GM12864 (cell line): Measurements from ENCODE around the gene GLB1L2.

ENCODE experiments used
- DNase-seq: peaks from one replicate; pipeline ENCODE4 v3.0.0-alpha.2; 2011; ENCODE audit warnings: low read depth
- H3K4me3 ChIP-seq: 2 replicates; pipeline ENCODE4 v1.5.1; 2011; ENCODE audit warnings: mild to moderate bottlenecking, low read depth, low read length, control low read depth
- CTCF ChIP-seq: IDR thresholded peaks from 2 replicates; pipeline ENCODE4 v1.5.1; 2011; ENCODE audit warnings: low read depth, mild to moderate bottlenecking, moderate library complexity, low read length, control low read depth, inconsistent platforms; ENCODE audit errors: missing control alignments

The GLB1L2 gene

GRCh38 chr11:134380229-134380628 lies 48.4 kb downstream of the GLB1L2 start:
- DNase-seq = no peak
- no peak overlapping the region for H3K4me3 ChIP-seq
- no peak for TF ChIP-seq CTCF

DNA sequence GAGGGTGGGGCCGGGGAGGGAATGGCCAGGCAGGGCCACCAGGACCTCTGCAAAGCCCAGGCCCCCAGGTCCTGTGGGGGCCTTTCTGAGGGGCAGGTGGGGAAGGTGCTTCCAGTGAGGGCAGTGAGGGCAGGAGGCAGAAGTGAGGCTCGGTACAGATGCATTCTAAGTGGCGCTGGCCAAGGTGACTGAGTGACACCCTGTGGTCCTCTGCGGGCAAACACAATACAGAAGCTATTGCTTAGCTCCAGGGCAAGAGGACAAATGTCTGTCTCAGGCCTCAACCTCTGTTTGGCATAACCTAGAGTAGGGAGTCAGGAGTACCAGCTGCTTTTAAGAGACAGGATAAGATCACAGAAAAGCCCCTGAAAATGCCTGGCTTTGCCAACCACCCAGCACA lies 49.0 kb downstream of the GLB1L2 start:
- no peak for TF ChIP-seq CTCF
- DNase-seq = no peak

DNA sequence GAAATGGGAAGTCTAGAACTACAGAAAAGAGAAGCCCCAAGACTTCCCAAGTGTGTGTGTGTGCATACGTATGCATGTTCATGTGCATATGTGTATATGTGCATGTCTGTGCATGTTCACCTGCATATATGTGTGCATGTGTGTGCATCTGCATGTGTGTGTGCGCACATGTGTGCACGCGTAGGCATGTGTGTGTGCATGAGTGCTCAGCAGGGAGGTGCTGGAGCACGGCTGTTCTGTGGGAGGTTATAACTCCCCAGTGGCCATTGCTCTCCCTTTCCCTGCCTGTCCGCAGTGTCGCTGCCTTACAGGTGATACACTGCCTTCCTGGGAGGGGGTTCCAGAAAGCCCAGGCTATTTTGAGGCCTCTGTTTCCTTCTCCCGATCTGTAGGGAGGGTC lies 50.5 kb downstream of the GLB1L2 start:
- no peak overlapping the region for H3K4me3 ChIP-seq
- DNase-seq = no peak
- no peak for TF ChIP-seq CTCF

More for the DNA sequence above, 49.0 kb downstream of the GLB1L2 start:
- H3K4me3 ChIP-seq = no peak overlapping the region

GRCh38 chr11:134382830-134383229 lies 51.0 kb downstream of the GLB1L2 start:
- no peak for TF ChIP-seq CTCF
- H3K4me3 ChIP-seq = no peak overlapping the region
- no peak for DNase-seq

DNA sequence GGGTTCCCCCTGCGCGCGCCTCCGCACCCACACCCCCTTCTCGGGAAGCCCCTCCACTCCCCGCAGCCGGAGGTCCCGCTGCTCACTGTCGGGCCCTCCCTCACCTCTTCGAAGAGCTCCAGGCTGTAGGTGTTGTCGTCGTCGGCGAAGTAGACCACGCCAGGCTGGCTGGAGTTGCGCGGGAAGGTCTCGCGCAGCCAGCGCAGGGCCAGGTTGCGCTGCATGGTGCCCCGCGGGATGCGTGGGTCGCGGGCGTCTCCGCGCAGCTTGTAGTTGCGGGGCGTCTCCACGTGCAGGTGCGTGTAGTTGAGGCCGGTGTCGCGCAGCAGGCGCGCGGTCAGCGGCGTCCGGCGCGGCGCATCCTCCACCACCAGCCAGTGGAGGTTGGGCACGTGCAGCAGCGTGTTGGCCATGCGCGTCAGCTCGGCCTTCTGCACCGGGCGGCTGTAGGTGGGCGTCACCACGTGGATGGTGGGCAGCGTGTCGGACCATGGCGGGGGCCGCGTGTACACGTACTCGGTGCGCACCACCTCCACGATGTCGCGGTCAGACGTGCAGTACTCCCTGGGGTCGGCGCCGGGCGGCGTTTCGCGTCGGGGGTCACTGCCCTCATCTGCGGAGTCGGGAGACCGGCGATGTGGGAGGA lies 51.9 kb downstream of the GLB1L2 start:
- no peak for DNase-seq
- no peak for TF ChIP-seq CTCF
- no peak overlapping the region for H3K4me3 ChIP-seq

- DNase-seq = no peak
- no peak overlapping the region for H3K4me3 ChIP-seq
- TF ChIP-seq CTCF = no peak
These were observed 52.6 kb downstream of the GLB1L2 start for GRCh38 chr11:134384406-134384805.

- no peak for DNase-seq
- no peak for TF ChIP-seq CTCF
- H3K4me3 ChIP-seq = no peak overlapping the region
These were observed 53.4 kb downstream of the GLB1L2 start for GRCh38 chr11:134385171-134385570.
